Measurements from ENCODE around the gene NBPF14. TPM values are rescaled to one million over a fixed set of nuclear protein-coding genes. Genes with fewer than 3 reads are reported as not detected.

NBPF14 gene
- total RNA-seq, 1 experiment from 2014 or later: 21.1 TPM

Other genes starting within 250 kb of the NBPF14 start
- not detected in 2 replicates for gene PPIAL4G, start 112.7 kb downstream of the NBPF14 start, total RNA-seq (2014; rRNA removed; shearing (Covaris generic))
- gene NUDT4B, start 152.8 kb upstream of the NBPF14 start, total RNA-seq (2014; rRNA removed; shearing (Covaris generic)): 10.7 and 31.9 TPM in 2 replicates
- gene PDE4DIP, start 248.4 kb upstream of the NBPF14 start, total RNA-seq (2014; rRNA removed; shearing (Covaris generic)): 28.9 and 38.6 TPM in 2 replicates